Activated CD8-positive, alpha-beta memory T cell treated with anti-CD3 and anti-CD28 coated beads for 1 hour (primary cell): Measurements from ENCODE around the gene RAET1G.
"Not testable (repeated sequence)": the region's sequence is repeated elsewhere in the genome, so short reads cannot be mapped to it uniquely, and the experiment has no call there.

Experiments used
- DNase-seq, 2 donors: peaks; one replicate each; pipeline ENCODE4 v3.0.0-alpha.2; 2020; ENCODE audit warnings: low read depth in 1 of 2; ENCODE audit errors: extremely low read depth in 1 of 2

RAET1G gene

DNA sequence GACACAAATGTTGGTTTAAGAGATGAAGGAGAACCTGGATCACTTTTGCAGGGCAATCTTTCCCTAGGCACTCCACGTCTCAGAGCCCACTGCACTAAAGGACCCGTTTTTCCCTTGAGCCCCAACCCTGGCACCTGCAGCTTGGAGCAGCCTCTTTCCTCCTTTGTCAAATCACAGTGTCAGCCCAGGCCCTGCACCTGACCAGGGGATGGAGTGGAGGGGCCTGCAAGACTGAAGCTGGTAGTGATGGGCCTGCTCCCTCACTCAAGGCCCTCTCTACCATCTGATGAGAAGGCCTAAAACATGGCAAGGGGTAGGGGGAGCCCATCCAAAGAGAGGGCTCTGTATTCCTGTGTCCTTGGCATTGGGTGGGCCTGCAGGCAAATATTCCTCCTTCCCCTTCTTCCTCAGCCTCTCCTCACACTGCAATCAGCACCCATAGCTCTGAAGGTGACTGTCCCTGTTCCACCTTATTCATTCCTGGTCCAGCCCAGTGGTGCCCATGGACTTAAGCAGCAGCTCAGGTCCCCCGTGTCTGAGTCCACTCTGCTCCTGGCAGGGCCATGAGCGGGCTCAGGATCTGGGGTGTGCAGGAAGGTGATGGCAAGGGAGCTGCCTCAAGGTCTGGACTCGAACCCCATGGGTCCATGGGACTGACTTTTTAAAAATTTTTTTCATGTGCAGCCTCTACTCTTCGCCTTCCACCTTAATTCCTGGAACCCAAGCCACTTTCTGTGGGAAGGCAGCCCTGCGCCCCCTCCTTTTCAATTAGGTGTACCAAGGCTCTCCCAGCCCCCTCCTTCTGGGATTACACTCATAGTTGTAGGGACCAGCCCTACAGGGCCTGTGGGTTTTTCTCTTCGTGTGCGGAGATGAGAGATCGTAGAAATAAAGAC lies 6.7 kb downstream of the RAET1G start:
- DNase-seq = no peak

DNA sequence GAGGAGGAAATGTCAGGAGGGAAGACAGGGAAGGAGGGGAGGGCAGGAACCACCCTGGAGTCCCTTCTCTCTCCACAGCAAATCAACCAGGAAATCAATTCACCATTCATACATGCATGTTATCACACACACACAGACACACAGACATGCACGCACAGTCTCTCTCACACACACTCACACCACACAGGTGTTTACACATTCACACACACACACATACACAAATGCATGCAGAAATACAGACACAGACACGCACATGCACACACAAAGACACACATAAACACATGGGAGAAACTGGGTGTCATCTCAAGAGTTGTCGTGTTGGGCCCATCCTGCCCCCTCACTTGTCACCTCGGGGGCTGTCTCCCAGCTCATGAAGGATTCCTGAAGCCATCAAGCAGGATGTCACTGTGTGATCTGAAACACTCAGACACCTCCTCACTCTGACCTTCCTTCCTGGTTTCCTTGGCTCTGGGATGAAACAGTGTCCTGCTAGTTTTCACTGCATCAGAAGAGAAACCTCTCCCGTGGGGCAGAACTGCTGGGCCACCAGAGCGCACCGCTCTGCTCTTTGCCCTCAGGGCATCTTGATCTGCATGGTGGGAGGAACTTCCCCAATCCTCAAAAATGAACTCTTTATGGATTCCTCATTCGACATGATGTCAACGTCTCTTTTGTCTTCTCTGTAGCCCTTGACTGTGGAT lies 9.2 kb downstream of the RAET1G start:
- no peak for DNase-seq

DNA sequence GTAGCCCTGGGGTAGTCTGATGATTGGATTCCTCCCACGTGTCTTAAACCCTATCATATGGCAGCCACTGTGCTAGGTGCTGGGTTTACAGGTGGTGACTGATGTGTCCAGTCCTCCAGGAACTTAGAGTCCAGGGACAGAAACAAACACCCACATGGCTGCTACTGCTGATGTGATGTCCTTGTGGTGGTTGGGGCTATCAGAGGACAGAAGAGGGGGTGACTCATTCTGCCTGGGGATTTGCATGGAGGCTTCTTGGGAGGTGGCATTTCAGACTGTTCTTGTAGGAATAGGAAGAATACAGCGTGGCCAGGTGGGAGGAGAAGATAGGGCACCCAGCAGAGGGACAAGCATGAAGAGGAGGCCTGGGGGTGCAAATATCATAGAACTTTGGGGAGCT lies 9.8 kb downstream of the RAET1G start:
- no peak for DNase-seq

DNA sequence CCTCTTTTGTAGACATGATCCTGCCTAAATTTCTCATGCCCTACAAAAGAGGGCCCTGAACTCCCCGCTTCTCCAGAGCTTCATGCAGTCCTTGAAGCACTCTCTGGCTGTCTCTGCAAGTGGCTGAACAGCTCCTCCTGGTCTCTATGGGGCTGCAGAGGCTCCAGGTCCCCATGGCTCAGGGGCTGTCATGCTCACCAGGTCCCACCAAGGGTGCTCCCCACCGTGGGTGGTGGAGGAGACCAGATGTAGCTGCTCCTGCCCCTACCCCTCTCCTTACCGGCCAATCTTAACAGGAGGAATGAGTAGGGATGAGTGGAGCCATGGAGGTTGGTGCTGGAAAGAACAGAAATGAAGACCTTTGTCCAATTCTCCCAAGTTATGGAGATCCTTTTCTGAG lies 10.2 kb downstream of the RAET1G start:
- not testable (repeated sequence) for DNase-seq

DNA sequence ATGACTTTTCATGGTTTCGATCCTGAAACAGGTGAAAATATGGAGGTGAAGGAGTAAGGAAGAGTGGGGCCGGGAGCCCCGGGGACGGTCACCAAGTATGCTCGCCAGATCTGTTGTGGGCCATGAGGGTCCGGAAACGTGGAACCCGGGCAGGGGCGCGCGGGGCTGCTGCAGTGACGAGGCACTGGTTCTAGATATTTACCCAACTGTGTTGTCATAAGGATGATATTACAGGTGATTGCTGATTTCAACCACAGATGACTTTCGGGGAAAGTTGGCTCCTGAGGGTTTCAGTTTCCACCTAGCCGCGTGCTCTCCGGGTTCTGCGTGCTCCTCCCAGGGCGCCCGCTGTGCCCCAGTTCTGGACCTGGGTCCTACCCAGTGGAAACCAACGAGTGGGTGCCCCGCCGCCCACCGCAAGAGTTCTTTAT lies 12.2 kb downstream of the RAET1G start:
- no peak for DNase-seq

DNA sequence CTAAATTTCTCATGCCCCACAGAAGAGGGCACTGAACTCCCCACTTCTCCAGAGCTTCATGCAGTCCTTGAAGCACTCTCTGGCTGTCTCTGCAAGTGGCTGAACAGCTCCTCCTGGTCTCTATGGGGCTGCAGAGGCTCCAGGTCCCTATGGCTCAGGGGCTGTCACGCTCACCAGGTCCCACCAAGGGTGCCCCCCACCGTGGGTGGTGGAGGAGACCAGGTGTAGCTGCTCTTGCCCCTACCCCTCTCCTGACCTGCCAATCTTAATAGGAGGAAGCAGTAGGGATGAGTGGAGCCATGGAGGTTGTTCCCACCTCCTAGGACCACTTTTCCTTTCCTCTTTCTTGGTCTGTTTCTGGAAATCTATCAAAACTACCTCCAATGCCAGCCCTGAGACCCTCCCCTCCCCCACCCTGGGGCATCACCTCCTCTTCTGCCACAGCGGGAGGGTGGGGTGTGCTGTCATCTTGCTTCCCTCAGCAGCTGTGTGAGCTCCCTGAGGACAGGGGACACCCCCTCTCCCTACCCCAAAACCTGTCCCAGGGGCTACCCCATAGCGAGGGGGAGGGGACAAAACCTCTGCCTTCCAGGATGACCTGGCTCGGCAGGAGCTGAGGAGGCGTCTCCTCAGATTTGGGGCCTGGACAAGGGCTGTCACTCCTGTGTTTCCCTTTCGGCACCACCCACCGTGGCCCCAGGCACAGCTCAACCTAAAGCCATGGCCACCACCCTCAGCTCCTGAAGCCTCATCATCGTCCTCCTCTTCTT lies 13.0 kb downstream of the RAET1G start:
- no peak for DNase-seq

DNA sequence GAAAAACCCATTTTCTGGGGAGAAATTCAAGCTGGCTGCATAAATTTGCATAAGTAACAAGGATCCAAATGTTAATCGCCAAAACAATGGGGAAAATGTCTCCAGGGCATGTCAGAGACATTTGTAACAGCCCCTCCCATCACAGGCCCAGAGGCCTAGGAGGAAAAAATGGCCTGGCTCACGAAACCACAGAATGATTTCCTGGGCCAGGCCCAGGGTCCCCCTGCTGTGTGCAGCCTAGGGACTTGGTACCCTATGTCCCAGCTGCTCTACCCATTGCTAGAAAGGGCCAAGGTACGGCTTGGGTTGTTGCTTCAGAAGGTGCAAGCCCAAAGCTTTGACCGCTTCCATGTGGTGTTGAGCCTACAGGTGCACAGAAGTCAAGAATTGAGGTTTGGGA lies 14.4 kb downstream of the RAET1G start:
- not testable (repeated sequence) for DNase-seq

DNA sequence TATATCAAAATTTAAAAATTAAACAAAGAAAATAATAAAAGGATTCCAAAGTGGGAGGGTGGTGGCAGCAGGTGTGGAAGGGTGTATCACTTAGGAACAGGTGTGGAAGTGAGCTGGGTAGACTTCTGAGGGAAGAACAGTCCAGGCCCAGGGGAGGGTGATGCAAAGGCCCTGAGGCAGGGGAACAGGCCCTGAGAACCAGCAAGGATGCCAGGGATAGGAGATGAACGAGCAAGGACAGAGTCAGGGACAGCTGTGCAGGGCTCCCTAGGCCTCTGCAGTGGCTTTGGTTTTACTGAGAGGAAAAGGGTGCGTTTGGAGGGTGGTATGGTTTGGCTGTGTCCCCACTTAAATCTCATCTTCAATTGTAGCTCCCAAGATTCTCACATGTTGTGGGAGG lies 15.6 kb downstream of the RAET1G start:
- no peak for DNase-seq

DNA sequence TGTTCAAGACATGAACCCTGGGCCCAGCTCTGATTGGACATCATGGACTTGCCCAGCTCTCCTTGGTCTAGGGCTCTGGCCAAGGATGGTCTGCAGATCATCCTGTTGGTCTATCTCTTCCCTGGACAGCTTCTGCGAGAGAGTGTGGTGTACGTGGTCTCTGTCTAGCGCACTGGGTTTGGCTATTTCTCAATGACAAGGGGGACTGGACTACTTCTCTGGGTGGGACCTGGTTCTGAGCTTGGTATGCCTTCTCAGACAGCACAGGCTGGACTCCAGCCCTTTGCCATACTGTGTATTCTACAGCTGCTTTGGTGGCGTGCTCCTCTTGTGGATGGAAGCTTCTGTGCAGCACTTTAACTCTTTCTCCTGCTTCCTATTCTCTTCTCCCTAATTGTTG lies 16.5 kb downstream of the RAET1G start:
- no peak for DNase-seq

DNA sequence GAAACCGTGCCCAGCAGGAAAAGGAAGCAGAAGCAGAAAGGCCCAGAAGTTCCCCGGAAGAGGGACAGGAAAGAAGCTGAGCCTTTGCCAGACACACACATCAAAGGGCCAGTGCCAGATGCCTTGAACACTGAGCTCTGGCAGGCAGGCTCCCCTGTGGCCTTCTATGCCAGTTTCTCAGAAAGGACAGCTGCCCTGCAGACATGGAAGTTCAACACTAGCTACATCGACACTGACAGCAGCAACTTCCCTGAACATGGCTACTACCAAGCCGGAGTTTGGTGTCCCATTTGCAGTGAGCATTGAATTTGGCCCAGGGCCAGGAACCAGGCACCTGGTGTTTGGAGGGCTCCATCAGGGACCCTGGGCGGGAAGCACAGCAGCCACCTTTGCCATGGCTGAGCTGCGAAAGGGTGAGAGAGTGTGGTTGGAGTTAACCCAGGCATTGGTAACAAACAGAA lies 17.0 kb downstream of the RAET1G start:
- no peak for DNase-seq

DNA sequence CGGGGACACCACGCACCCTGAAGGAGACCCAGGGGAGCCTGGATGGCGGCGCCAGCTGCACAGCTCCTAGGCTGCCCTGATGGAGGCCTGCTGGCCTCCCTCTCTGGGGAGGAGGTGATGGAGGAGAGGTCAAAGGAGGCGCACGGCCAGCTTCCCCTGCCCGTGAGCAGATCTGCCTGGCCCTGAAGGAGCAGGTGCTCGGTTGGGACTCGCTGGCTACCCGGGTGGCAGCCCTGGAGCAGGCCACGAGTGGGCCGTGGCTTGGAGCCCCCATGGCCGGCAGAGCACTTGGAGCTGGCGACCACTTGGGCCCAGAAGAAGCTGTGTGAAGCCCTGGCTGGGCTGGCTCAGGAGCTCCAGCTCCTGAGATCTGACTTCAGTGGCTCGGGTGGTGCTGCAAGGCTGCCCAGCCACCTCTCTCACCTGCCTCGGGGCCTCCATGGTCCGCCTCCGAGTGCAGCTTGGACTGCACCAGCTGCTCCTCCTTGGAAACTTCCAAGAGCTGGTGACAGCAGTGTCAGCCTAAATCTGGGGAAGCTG lies 17.5 kb downstream of the RAET1G start:
- no peak for DNase-seq

DNA sequence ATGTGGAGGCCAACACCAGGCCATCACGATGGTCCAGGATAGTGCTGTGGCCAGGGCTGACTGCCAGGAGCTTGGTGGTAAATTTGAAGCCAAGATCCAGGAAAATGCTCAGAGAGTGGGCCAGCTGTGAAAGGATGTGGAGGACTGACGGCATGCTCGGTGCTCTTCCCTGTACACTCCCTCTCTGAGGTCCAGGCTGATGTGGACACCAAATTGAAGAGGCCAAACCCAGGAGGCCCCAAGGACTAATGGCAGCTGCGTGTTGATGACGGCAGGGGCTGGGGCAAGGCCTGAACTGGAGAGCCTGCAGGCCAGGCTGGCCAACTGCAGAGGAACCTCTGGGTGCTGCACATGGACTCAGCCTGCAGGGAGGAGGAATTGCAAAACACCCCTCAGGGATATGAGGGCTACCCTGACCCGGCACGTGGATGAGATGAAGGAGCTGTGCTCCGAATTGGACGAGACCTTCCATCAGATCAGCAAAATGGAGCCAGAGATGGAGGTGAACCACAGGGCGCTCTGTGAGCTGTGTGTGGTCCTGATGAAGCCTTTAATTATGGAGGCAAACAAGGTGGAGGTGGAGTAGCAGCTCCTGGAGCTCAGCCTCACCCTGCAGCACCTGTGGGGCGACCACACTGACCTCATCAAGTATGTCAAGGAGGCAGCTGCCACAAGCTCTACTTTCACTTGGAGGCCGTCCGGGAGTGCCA lies 18.1 kb downstream of the RAET1G start:
- no peak for DNase-seq

DNA sequence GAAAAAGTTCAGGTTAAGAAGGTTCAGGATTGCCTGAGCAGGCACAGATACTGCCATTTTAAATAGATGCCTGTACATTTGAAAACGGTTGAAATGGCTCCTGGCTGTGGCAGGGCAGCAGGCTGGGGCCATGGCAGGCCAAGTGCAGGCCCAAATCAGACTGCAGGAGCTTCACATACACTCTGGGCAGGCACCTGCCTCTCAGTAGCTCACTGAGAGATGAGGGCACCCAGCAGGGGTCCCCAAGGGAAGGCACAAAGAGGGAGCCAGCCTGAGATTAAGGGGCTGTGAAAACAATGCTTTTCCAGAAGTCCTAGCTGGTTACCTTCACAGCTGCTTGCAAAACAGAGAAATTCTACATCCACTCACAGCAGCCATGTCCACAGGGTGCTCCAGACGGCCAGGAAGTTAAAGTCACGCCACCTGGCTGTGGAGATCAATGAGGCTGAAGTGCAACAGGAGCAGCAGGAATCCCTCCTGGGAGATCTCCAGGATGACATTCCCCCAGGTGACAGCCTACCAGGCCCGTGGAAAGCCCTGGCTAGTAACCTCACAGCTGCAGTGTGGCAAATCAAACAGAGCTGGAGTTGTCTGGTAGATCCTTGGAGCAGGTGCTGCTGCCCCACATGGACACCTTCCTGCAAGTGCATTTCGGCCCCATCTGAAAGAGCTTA lies 18.8 kb downstream of the RAET1G start:
- DNase-seq = no peak

DNA sequence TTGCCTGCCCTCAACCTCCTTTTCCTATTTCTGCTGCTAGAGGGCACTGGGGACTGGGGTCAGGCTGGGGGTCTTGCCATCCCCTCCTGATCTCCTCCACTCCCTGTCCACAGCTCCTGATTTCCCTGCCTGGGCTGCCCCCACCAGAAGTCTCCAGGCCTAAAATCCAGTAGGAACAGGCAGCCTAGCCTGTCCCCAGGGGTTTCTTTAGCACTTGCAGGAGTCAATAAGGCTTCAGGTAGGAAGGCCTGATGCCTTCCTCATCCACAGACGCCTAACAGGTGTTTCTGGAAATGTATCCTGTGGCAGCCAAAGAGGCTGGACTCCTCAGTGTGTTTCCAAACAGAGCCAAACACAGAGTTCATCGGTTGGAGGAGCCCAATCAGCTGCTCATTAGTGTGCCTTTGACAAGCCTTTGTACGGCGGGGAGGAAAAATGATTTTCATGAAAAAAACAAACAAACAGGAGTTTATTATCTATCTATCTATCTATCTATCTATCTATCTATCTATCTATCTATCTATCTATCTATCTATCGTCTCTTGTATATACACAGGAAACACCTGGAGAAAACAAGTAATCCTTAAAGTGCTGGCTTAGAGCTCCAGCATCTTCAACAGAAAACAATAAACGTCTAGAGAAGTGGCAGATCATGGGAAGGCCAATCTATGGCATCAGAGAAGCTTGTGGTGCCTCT lies 21.3 kb downstream of the RAET1G start:
- no peak for DNase-seq

DNA sequence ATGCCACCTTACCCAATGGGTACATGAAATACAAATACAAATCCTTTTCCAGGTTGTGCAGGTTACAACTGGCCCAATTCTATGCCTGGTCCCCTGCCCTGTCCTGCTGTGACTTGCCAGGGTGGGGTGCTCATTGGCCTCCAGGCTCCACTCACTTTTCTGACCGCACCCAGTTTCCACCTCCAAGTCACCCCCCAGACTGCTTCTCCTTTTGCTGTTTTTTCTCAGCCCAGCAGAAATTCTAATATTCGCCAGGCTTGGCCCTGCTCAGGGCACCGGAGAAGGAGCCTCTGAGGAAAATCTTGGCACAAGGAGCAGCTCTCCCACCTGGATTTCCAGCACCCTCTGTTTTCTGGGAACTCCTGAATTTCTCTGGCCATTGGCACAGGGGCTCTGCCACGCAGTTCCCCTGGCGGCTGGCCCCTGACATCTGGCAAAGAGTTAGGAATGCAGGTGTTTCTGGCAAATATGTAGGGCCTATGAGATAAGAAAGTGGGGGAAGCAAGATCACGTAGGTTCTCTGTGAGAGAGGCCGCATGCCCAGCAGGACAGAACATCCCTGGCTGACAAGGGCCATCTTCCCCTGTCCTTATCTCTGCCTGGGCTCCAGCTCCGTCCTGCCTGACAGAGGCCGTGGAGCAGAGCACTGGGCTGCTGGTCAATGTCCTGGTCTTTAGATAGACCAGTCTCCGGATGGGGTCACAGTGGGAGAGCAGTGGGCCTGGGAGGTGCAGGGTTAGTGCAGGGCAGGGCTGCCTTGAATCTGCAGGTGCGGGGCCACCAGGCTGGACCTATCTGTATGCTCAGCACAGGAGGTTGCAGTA lies 22.1 kb downstream of the RAET1G start:
- DNase-seq = no peak

DNA sequence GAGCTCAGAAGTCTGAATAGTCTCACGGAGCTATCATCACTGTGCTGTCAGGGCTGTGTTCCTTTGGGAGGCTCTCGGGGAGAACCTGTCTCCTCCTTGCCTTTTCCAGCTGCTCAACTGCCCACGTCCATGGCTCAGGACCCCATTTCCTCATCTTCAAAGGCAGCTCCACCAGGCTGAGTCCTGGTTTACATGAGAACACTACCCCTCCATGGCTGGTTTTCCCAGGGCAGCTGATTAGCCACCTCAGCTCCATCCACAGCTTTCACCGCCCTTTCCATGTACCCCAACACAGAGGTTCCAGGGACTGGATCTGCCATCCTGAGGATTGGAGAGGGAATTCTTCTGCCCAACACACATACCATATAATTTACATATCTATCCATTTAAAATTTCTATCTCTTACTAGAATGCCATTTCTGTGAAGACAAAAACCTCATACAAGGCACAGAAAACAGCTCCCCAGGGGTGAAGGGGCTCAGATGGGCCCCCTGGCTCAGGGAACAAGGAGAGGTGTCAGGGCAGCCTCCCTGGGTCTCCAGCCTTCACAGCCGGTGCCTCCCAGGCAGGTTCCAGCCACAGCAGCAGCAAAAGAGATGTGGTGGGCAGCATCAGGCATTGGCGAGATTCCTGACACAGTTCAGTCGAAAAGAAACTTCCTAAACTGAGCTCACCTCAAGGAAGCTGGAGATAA lies 22.8 kb downstream of the RAET1G start:
- DNase-seq = no peak

DNA sequence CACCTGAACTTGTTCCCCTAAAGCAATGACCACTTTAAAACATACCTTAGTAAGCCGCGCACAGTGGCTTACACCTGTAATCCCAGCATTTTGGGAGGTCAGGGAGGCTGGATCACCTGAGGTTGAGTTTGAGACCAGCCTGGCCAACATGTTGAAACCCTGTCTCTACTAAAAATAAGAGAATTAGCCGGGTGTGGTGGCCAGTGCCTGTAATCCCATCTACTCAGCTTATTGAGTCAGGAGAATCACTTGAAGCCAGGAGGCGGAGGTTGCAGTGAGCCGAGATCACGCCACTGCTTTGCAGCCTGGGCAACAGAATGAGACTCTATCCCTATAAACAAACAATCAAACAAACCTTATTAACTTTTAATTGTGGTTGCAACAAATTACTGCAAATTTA lies 23.4 kb downstream of the RAET1G start:
- no peak for DNase-seq

DNA sequence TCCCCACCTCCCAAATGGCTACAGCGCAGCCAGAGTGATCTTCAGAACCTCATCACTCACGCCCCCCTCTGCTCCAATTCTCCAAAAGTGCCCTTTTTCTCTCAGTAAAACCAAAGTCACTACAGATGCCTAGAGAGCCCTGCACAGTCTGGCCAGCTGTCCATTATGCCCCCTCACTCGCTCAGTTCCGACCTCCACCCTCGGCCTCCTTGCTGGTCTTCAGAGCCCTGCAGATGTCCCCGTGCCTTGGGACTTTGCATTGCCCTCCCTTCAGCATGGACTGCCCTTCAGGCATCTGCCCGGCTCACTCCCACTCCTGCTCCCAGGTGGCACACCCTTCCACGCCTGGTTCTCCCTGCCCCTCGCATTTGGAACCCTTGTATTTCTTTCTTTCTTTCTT lies 24.0 kb downstream of the RAET1G start:
- no peak for DNase-seq
